HL-60 (cell line): ENCODE measurements around the gene WWOX.

Source experiments
- DNase-seq, 2 experiments: peaks; one replicate each; pipeline ENCODE4 v3.0.0-alpha.2; 2010 to 2020; ENCODE audit warnings: low read depth in 1 of 2, low spot score in 1 of 2
- H3K27ac ChIP-seq: fragments of 250-450 bp; sonication (Bioruptor Pico); replicated peaks from 2 replicates; pipeline ENCODE4 v1.5.1; 2020; ENCODE audit warnings: mild to moderate bottlenecking, moderate library complexity
- H3K27me3 ChIP-seq: fragments of 250-450 bp; sonication (Bioruptor Pico); 2 replicates; pipeline ENCODE4 v1.5.1; 2021; ENCODE audit warnings: mild to moderate bottlenecking, moderate library complexity; ENCODE audit not compliant: insufficient read depth, poor library complexity, severe bottlenecking
- H3K4me3 ChIP-seq: replicated peaks from 2 replicates; pipeline ENCODE4 v1.5.1; 2011; ENCODE audit warnings: mild to moderate bottlenecking, control low read depth, low read length; ENCODE audit not compliant: insufficient read depth
- GABPA ChIP-seq: IDR thresholded peaks from 2 replicates; pipeline ENCODE4 v1.6.1; 2012; ENCODE audit warnings: low read depth
- POLR2AphosphoS5 ChIP-seq: IDR thresholded peaks from 2 replicates; pipeline ENCODE4 v1.6.1; 2012; ENCODE audit warnings: low read depth
- SPI1 ChIP-seq: IDR thresholded peaks from 2 replicates; pipeline ENCODE4 v1.6.1; 2012; ENCODE audit warnings: low read depth, mild to moderate bottlenecking, borderline replicate concordance
- TF ChIP-seq, protein P1 (sequence below): IDR thresholded peaks from 2 replicates; pipeline ENCODE4 v1.6.1; 2012; ENCODE audit warnings: low read depth; ENCODE audit not compliant: insufficient replicate concordance
- TF ChIP-seq, protein P2 (sequence below): IDR thresholded peaks from one replicate; pipeline ENCODE4 v1.5.1; 2011; ENCODE audit warnings: low read length, control low read depth, inconsistent platforms; ENCODE audit not compliant: insufficient read depth

The WWOX gene

DNA sequence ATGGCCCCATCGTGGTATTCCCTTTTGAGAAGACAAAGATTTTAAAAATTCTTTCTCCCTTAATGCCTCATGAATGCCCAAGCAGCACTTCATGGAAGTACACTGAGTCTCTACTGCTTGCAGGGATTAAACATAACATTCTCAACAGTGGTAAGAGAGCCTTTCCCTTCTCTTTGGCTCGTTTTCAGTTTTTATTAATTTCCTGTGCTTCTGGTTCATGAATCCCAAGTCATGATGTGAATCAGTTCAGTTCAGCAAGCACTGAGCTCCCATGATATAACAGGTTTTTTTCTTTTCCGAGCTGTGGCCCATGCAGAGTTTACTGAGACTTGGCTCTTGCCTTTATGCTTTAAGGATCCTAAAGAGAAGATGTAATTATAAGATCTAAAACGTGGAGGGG, 175.3 kb downstream of the WWOX start:
- DNase-seq: no peak
- no peak overlapping the region for H3K27ac ChIP-seq
- H3K4me3 ChIP-seq: no peak overlapping the region
- TF ChIP-seq, protein P1, sequence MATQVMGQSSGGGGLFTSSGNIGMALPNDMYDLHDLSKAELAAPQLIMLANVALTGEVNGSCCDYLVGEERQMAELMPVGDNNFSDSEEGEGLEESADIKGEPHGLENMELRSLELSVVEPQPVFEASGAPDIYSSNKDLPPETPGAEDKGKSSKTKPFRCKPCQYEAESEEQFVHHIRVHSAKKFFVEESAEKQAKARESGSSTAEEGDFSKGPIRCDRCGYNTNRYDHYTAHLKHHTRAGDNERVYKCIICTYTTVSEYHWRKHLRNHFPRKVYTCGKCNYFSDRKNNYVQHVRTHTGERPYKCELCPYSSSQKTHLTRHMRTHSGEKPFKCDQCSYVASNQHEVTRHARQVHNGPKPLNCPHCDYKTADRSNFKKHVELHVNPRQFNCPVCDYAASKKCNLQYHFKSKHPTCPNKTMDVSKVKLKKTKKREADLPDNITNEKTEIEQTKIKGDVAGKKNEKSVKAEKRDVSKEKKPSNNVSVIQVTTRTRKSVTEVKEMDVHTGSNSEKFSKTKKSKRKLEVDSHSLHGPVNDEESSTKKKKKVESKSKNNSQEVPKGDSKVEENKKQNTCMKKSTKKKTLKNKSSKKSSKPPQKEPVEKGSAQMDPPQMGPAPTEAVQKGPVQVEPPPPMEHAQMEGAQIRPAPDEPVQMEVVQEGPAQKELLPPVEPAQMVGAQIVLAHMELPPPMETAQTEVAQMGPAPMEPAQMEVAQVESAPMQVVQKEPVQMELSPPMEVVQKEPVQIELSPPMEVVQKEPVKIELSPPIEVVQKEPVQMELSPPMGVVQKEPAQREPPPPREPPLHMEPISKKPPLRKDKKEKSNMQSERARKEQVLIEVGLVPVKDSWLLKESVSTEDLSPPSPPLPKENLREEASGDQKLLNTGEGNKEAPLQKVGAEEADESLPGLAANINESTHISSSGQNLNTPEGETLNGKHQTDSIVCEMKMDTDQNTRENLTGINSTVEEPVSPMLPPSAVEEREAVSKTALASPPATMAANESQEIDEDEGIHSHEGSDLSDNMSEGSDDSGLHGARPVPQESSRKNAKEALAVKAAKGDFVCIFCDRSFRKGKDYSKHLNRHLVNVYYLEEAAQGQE: no peak
- TF ChIP-seq POLR2AphosphoS5: no peak
- TF ChIP-seq GABPA: no peak
- no peak for TF ChIP-seq SPI1
- TF ChIP-seq, protein P2, sequence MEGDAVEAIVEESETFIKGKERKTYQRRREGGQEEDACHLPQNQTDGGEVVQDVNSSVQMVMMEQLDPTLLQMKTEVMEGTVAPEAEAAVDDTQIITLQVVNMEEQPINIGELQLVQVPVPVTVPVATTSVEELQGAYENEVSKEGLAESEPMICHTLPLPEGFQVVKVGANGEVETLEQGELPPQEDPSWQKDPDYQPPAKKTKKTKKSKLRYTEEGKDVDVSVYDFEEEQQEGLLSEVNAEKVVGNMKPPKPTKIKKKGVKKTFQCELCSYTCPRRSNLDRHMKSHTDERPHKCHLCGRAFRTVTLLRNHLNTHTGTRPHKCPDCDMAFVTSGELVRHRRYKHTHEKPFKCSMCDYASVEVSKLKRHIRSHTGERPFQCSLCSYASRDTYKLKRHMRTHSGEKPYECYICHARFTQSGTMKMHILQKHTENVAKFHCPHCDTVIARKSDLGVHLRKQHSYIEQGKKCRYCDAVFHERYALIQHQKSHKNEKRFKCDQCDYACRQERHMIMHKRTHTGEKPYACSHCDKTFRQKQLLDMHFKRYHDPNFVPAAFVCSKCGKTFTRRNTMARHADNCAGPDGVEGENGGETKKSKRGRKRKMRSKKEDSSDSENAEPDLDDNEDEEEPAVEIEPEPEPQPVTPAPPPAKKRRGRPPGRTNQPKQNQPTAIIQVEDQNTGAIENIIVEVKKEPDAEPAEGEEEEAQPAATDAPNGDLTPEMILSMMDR: no peak
- H3K27me3 ChIP-seq: no peaks in the 10 kb centered on the region

DNA sequence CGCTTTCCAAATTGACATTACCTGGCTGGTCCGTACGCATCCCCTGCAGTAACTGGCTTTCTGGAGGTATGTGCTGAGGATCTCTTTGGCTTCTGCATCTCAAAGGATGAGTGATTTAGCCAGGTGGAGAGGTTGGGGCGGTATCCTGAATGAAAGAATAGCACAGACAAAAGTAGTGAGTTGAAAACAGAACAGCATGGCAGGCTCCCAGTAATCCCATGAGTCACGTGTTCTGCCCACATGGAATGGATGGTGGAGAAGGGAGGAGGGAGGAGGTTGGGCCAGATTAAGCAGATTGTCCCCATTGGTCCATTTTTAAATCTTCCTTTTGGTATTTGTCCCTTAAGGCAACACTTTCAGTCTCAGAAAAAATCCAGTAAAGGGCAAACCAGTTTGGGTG, 176.0 kb downstream of the WWOX start:
- no peak for DNase-seq
- TF ChIP-seq POLR2AphosphoS5: no peak
- TF ChIP-seq SPI1: no peak
- TF ChIP-seq, protein P1: no peak
- TF ChIP-seq, protein P2: no peak
- no peak for TF ChIP-seq GABPA
- H3K27ac ChIP-seq: no peak overlapping the region
- H3K27me3 ChIP-seq: no peaks in the 10 kb centered on the region
- no peak overlapping the region for H3K4me3 ChIP-seq

DNA sequence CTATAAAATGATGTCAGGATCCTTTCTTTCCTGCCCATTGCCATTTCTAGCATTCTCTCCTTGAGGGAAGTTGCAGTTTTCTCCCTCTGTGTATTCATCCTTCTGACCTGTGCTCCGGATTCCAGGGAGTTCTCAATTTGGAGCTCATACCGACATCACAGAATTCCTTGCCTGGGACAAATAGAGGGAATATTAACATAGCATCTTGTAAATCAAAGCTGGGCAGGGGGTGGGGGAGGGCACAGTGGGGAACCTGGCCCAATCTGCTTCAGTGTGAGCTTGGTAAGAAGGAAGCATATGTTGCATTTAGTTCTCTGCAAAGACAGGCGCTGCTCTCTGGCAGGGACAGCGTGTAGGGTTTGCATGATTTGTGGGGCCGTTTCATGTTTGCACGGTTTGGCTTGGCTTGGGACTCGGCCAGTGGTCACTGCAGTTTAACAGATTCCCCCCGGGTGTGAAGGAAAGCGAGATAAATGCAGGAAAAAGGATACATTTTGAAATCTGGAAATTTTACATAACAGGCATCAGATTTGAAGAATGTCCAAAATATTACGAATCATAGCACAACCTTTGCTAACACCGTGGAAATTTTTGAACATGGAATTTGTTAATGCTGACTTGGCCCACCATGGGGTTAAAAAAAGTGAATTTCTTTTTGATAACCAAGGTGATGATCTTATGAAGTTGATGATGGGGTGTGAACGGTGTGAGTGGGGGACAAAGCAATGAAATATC, 178.0 kb downstream of the WWOX start:
- TF ChIP-seq GABPA: no peak
- TF ChIP-seq, protein P1: no peak
- no peak for TF ChIP-seq POLR2AphosphoS5
- TF ChIP-seq, protein P2: no peak
- no peak for TF ChIP-seq SPI1
- Histone ChIP-seq H3K4me3 (no peak overlapping the region), H3K27me3 (no peaks in the 10 kb centered on the region), H3K27ac (no peak overlapping the region)
- DNase-seq: no peak
